Panc1 (cell line): Measurements from ENCODE around the gene KCNAB3. TPM values are rescaled to one million over a fixed set of nuclear protein-coding genes. Genes with fewer than 3 reads are reported as not detected.

ENCODE experiments used
- ATAC-seq: fragments of 200-7000 bp; cut with Tn5 transposase; 2 replicates; pipeline ENCODE4 v1.9.1; 2020; ENCODE audit warnings: mild to moderate bottlenecking, moderate library complexity
- BruUV-seq: library from RNA; stranded (reverse); fragments of 400-500 nt; replicated peaks from 2 replicates; lab custom pipeline; 2021; lab: Mats Ljungman, UMichigan
- CTCF ChIA-PET: fragments of 300-600 bp; sonication (Branson Sonifier 250); formaldehyde crosslinking; loops from one replicate; lab custom pipeline; 2022; ENCODE audit warnings: antibody characterized with exemption; lab: Charles Lee
- POLR2A ChIA-PET: fragments of 300-600 bp; sonication (Branson Sonifier 250); formaldehyde crosslinking; loops from one replicate; lab custom pipeline; 2022; ENCODE audit warnings: antibody characterized with exemption; lab: Charles Lee
- DNase-seq: peaks from one replicate; pipeline ENCODE4 v3.0.0-alpha.2; 2010; ENCODE audit warnings: low read depth, low spot score
- H3K27ac ChIP-seq: 2 replicates; pipeline ENCODE4 v1.5.1; 2011; ENCODE audit warnings: mild to moderate bottlenecking, low read length, inconsistent platforms
- H3K27me3 ChIP-seq: fragments of 200-500 bp; sonication (Bioruptor generic); 2 replicates; pipeline ENCODE4 v1.6.0; 2014; ENCODE audit warnings: low read length, inconsistent platforms; ENCODE audit not compliant: control insufficient read depth, insufficient read depth
- H3K36me3 ChIP-seq: fragments of 200-500 bp; sonication (Bioruptor generic); 2 replicates; pipeline ENCODE4 v1.5.1; 2014; ENCODE audit warnings: inconsistent platforms, mild to moderate bottlenecking, low read length, moderate library complexity; ENCODE audit not compliant: control insufficient read depth, insufficient read depth
- H3K4me1 ChIP-seq: 2 replicates; pipeline ENCODE4 v1.5.1; 2011; ENCODE audit warnings: inconsistent platforms, mild to moderate bottlenecking, low read length, moderate library complexity; ENCODE audit not compliant: control insufficient read depth, insufficient read depth
- H3K4me3 ChIP-seq, 2 experiments: 2 replicates each; pipeline ENCODE4 v1.5.1; 2011 to 2012; ENCODE audit warnings: low read depth in 2 of 2, low read length in 2 of 2, mild to moderate bottlenecking in 2 of 2, inconsistent platforms in 1 of 2, moderate library complexity in 1 of 2
- H3K9me3 ChIP-seq: fragments of 200-500 bp; sonication (Bioruptor generic); 2 replicates; pipeline ENCODE4 v1.5.1; 2014; ENCODE audit warnings: low read depth, mild to moderate bottlenecking, inconsistent platforms, low read length, moderate library complexity; ENCODE audit not compliant: control insufficient read depth, insufficient read depth
- CTCF ChIP-seq: fragments of 450-650 bp; IDR thresholded peaks from 2 replicates; pipeline ENCODE4 v1.5.1; 2017; ENCODE audit warnings: mild to moderate bottlenecking
- POLR2AphosphoS5 ChIP-seq: IDR thresholded peaks from 2 replicates; pipeline ENCODE4 v1.6.1; 2012; ENCODE audit warnings: mild to moderate bottlenecking, low read depth, low read length, moderate library complexity
- REST ChIP-seq, 2 experiments: IDR thresholded peaks; 2 replicates each; pipeline ENCODE4 v1.6.1; 2011 to 2012; ENCODE audit warnings: low read depth in 2 of 2, control low read depth in 1 of 2, low read length in 1 of 2, mild to moderate bottlenecking in 1 of 2, moderate library complexity in 1 of 2; ENCODE audit not compliant: insufficient read depth in 1 of 2
- SIN3A ChIP-seq: IDR thresholded peaks from 2 replicates; pipeline ENCODE4 v1.6.1; 2012; ENCODE audit warnings: low read depth, mild to moderate bottlenecking, low read length, moderate library complexity, borderline replicate concordance; ENCODE audit not compliant: insufficient read depth
- TCF7L2 ChIP-seq: IDR thresholded peaks from 2 replicates; pipeline ENCODE4 v1.6.1; 2011; ENCODE audit warnings: mild to moderate bottlenecking, low read depth, low read length, inconsistent platforms
- in situ Hi-C: cut with HindIII; loops from 2 replicates; pipeline ENCODE4 v1.10.0; 2016; ENCODE audit warnings: low sequenced_read_pairs, low pct_unique_long_range_greater_than_20kb
- intact Hi-C: fragments of 100-400 bp; cut with micrococcal nuclease; formaldehyde crosslinking; loops from one replicate; pipeline ENCODE4 v1.10.0; 2022; ENCODE audit not compliant: unreplicated experiment
- total RNA-seq: library from RNA; stranded (reverse); gene quantifications from one replicate; pipeline ENCODE4 v1.2.1, GENCODE V29; 2021; ENCODE audit not compliant: unreplicated experiment

The KCNAB3 gene
- total RNA-seq, 1 experiment from 2014 or later, result 3.5 TPM

DNA sequence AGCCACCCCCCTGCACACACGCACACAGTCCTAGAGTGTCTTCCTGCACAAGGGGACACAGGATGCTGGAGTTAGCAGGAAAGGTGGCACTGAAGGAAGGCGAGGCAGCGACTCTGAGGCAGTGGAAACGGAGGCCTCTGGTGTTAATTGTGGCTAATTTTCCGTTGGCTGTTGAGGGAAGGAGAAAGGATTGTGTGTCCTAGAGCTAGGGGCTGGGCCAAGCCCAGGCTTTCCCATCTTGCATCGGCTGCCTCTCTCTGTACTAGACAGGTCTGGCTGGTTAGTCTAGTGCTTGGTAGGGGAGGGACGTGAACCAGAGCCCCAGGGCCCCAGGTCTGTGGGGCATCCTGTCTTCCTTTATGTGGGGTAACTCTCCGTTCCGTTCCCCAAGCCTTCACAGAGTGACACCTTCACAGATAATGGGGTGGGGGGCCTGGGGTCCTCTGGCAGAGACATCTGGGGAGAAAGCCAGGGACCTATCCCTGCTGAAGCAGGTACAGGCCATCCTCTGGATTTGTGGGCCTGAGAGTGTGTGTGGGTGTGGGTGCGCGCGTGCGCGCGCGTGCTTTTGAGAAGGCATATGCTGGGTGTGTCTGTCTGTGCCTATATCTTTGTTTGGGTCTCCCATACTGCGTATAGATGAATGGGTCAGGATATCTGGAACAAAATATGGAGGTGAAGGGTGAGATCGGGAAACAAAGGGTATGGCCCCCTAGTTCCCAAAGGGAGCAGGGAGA lies 41.3 kb downstream of the KCNAB3 start, which contains the start of gene CHD3:
Gene CHD3 (plus strand): TSS at position 606 of the 737 bp plus-strand sequence. CDS start 212 bp downstream, outside the sequence.
- ChIA-PET POLR2A (no interaction called here), CTCF (interaction anchor here (0.6 kb wide), 1 partner anchor 94 kb away, joined by 4 read pairs; no protein-coding TSS in a partner anchor)
- intact Hi-C loops, result no loop called here
- DNase-seq, result no peak
- Histone ChIP-seq H3K4me1 (peaks cover 27% of the 10 kb centered on the region), H3K36me3 (peaks cover 4% of the 10 kb centered on the region), H3K27me3 (no peaks in the 10 kb centered on the region), H3K9me3 (no peaks in the 10 kb centered on the region), H3K27ac (peak within 1 kb of the TSS; percentile 86), H3K4me3 (peak within 1 kb of the TSS; percentile 63 to 77)
- in situ Hi-C loops, result no loop called here
- TF ChIP-seq TCF7L2, result no peak
- no peak for TF ChIP-seq SIN3A
- no peak for TF ChIP-seq REST (IDR thresholded peaks at IDR 0.05; ENCODE audit: insufficient read depth in 1 of 2, low read depth in 2 of 2, low read length in 1 of 2)
- no peak for TF ChIP-seq POLR2AphosphoS5
- TF ChIP-seq CTCF, result no peak
- no TSS peak for BruUV-seq
- 0 out of 2 replicates have a peak, but pooled peaks have one; percentile 2 for ATAC-seq

DNA sequence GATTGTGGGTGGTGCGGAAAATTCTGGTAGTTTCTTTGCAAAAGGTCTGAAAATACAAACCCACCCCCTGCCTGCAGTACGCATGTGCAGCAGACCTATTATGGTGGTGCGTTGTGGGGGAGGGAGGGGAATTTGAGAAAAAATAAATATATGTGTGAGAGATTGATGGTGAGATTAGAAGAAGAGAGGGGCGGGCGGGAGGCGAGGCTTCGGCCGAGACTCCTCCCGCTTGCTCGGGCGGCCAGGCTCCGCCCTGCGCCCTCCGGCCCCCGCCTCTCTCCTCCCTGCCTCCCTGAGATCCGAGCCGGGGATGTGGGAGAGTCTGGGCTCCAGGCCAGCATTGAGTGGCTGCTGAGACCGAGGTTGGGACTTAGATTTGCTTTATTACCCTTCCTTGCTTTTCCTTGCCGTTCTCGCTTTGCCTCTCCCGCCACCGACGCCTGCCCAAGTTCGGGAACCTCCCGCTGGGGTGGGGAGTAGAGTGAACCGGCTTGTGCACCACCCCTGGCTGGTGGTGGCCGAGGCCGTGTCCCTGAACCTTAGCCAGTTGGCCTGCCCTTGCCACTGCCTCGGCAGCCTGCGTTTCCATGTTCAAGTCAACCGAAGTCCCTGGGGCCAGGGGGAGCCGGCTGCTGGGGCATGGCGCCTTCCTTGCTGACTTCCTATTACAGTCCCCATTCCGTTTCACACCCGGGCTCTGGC lies 42.0 kb downstream of the KCNAB3 start:
- ATAC-seq (peak; percentile 89), DNase-seq (peak; percentile 88)
- intact Hi-C loops (no loop called here), in situ Hi-C loops (no loop called here)
- Histone ChIP-seq H3K4me1 (peaks cover 34% of the 10 kb centered on the region), H3K27ac (peak overlapping the region; percentile 96), H3K4me3 (peak overlapping the region; percentile 63 to 77), H3K27me3 (no peaks in the 10 kb centered on the region), H3K9me3 (no peaks in the 10 kb centered on the region), H3K36me3 (no peaks in the 10 kb centered on the region; the same call in 1 of the 2 replicates)
- TF ChIP-seq SIN3A (no peak), POLR2AphosphoS5 (0 out of 2 replicates have a peak, but pooled peaks have one; percentile 52)
- no TSS peak for BruUV-seq
- ChIA-PET CTCF (no interaction called here), POLR2A (no interaction called here)
